Measurements from ENCODE around the gene TIAM2. TPM values are rescaled to one million over a fixed set of nuclear protein-coding genes. Genes with fewer than 3 reads are reported as not detected.

Gene TIAM2
- total and polyA plus RNA-seq, 9 of the 15 experiments (the other 6 are each of a cell fraction or from before 2014, with no cell fraction given): 0.73 to 6.5 (median 4.3) TPM

DNA sequence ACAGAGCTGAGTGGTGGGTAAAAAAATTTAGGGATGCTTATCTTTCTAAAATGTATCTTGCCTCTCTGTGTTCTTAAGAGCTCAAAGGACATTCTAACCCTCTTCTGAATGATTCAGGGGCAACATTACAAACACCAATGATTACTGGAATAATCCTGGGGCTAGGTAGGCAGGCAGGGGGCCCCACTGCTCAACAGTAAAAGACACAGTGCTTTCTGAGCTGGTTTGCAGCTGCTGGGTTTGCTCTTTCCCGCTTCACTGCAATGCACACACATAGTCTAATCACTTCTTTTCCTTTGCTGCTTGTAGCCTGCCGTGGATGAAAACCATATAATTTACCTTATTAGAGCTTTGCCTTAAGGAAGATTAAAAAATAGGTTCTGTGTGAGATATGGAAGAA, 292.6 kb downstream of the TIAM2 start:
- H3K9me3 ChIP-seq (replicated peaks; ENCODE audit: control insufficient read depth, insufficient read depth, low read depth, low read length): no peaks in the 10 kb centered on the region
- H3K27ac ChIP-seq (ENCODE audit: extremely low read depth, low read depth, low read length): no peak overlapping the region
- no peaks in the 10 kb centered on the region for H3K4me1 ChIP-seq (replicated peaks in 1 of 2; ENCODE audit: control insufficient read depth in 2 of 2, insufficient read depth in 2 of 2, low read length in 2 of 2)
- ChIA-PET CTCF (ENCODE audit: low intra/inter-chr PET ratio) (no interaction called here), POLR2A (interaction anchor here (0.6 to 1.6 kb wide), 4 partner anchors 11 to 135 kb away, joined by 3 to 5 read pairs (median 3); no protein-coding TSS in a partner anchor)
- H3K36me3 ChIP-seq (ENCODE audit: control insufficient read depth, insufficient read depth, low read length): peaks cover 82% of the 10 kb centered on the region
- intact Hi-C loops (cut with micrococcal nuclease): no loop called here
- no peak for FAIRE-seq
- no peaks in the 10 kb centered on the region for H3K27me3 ChIP-seq (ENCODE audit: control insufficient read depth in 2 of 2, insufficient read depth in 2 of 2, low read length in 2 of 2)
- in situ Hi-C loops (cut with MboI): no loop called here
- H3K4me3 ChIP-seq: no peak overlapping the region
- no peak overlapping the region for H2AFZ ChIP-seq (ENCODE audit: low read depth, low read length)
- ATAC-seq: no peak
- 95% methylated on average over 2 of the region's 2 CpGs for WGBS (ENCODE audit: insufficient coverage, low coverage, missing lambda C conversion rate)
- H3K9me1 ChIP-seq (ENCODE audit: control insufficient read depth, insufficient read depth, low read length): no peaks in the 10 kb centered on the region
- DNase-seq (ENCODE audit: extremely low read depth in 1 of 4, low spot score in 3 of 4): no peak
- no TSS peak for BruUV-seq (replicated peaks)
- no peak overlapping the region for H3K9ac ChIP-seq (ENCODE audit: insufficient read depth in 1 of 2, low read depth in 2 of 2, low read length in 2 of 2)
- no peaks in the 10 kb centered on the region for H3K79me2 ChIP-seq (ENCODE audit: control insufficient read depth, insufficient read depth, low read length)
- H3K4me2 ChIP-seq (ENCODE audit: insufficient read depth, low read length): no peak overlapping the region
- H4K20me1 ChIP-seq (replicated peaks; ENCODE audit: control insufficient read depth, insufficient read depth, low read length): no peaks in the 10 kb centered on the region
- TF ChIP-seq RBM34 (IDR thresholded peaks at IDR 0.05; ENCODE audit: borderline replicate concordance, insufficient read depth, low read length): no peak
- no peak for TF ChIP-seq ATF2 (CRISPR knock-in tag; IDR thresholded peaks at IDR 0.05)
- TF ChIP-seq TEAD1 (CRISPR knock-in tag; IDR thresholded peaks at IDR 0.05): no peak
- TF ChIP-seq, protein P1, sequence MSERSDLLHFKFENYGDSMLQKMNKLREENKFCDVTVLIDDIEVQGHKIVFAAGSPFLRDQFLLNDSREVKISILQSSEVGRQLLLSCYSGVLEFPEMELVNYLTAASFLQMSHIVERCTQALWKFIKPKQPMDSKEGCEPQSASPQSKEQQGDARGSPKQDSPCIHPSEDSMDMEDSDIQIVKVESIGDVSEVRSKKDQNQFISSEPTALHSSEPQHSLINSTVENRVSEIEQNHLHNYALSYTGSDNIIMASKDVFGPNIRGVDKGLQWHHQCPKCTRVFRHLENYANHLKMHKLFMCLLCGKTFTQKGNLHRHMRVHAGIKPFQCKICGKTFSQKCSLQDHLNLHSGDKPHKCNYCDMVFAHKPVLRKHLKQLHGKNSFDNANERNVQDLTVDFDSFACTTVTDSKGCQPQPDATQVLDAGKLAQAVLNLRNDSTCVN (CRISPR knock-in tag; IDR thresholded peaks at IDR 0.05): no peak

All from K562 (cell line).